H9 (cell line): ENCODE data around the gene SLC10A3. TPM values are rescaled to one million over a fixed set of nuclear protein-coding genes. Genes with fewer than 3 reads are reported as not detected.

Experiments used
- DNase-seq: peaks from one replicate; pipeline ENCODE4 v3.0.0-alpha.2; 2017
- H2AFZ ChIP-seq: one replicate; pipeline ENCODE4 v1.6.1; 2013; ENCODE audit warnings: mild to moderate bottlenecking, low read length, control low read depth, moderate library complexity
- H2AK5ac ChIP-seq: 2 replicates; pipeline ENCODE4 v1.6.1; 2013; ENCODE audit warnings: low read length, control low read depth, mixed read lengths; ENCODE audit not compliant: insufficient read length
- H2BK120ac ChIP-seq: one replicate; pipeline ENCODE4 v1.6.1; 2013; ENCODE audit warnings: low read depth, mild to moderate bottlenecking, low read length, control low read depth, inconsistent platforms; ENCODE audit not compliant: poor library complexity, severe bottlenecking
- H2BK12ac ChIP-seq: 2 replicates; pipeline ENCODE4 v1.6.1; 2013; ENCODE audit warnings: low read length, control low read depth, mixed read lengths, low read depth; ENCODE audit not compliant: insufficient read length
- H2BK15ac ChIP-seq: 2 replicates; pipeline ENCODE4 v1.6.1; 2013; ENCODE audit warnings: low read depth, low read length, control low read depth
- H2BK20ac ChIP-seq: one replicate; pipeline ENCODE4 v1.6.1; 2013; ENCODE audit warnings: low read depth, mild to moderate bottlenecking, low read length, control low read depth, inconsistent platforms; ENCODE audit not compliant: poor library complexity, severe bottlenecking
- H2BK5ac ChIP-seq: 2 replicates; pipeline ENCODE4 v1.6.1; 2013; ENCODE audit warnings: low read length, control low read depth, mixed read lengths; ENCODE audit not compliant: insufficient read length
- H3K14ac ChIP-seq: 2 replicates; pipeline ENCODE4 v1.6.1; 2013; ENCODE audit warnings: low read length, control low read depth; ENCODE audit not compliant: insufficient read depth
- H3K18ac ChIP-seq: 2 replicates; pipeline ENCODE4 v1.6.1; 2013; ENCODE audit warnings: low read depth, mild to moderate bottlenecking, mixed read lengths, low read length, control low read depth; ENCODE audit not compliant: insufficient read length
- H3K23ac ChIP-seq: 2 replicates; pipeline ENCODE4 v1.6.1; 2013; ENCODE audit warnings: low read length, control low read depth, mixed read lengths, low read depth; ENCODE audit not compliant: insufficient read length
- H3K23me2 ChIP-seq: 2 replicates; pipeline ENCODE4 v1.6.1; 2013; ENCODE audit warnings: low read depth, mild to moderate bottlenecking, mixed read lengths, low read length, control low read depth; ENCODE audit not compliant: insufficient read length, poor library complexity, severe bottlenecking
- H3K27ac ChIP-seq: 2 replicates; pipeline ENCODE4 v1.5.1; 2013; ENCODE audit warnings: low read length, control low read depth, mixed read lengths, low read depth; ENCODE audit not compliant: insufficient read length
- H3K27me3 ChIP-seq: 2 replicates; pipeline ENCODE4 v1.6.1; 2013; ENCODE audit warnings: low read length, control low read depth, inconsistent platforms; ENCODE audit not compliant: insufficient read depth
- H3K4ac ChIP-seq: 2 replicates; pipeline ENCODE4 v1.6.1; 2013; ENCODE audit warnings: low read depth, mild to moderate bottlenecking, control low read depth, inconsistent platforms, low read length, moderate library complexity
- H3K4me1 ChIP-seq: 2 replicates; pipeline ENCODE4 v1.6.1; 2013; ENCODE audit warnings: low read length, control low read depth, inconsistent platforms; ENCODE audit not compliant: insufficient read depth
- H3K4me2 ChIP-seq: 2 replicates; pipeline ENCODE4 v1.6.1; 2013; ENCODE audit warnings: low read length, control low read depth, mixed read lengths; ENCODE audit not compliant: insufficient read length, insufficient read depth
- H3K56ac ChIP-seq: 2 replicates; pipeline ENCODE4 v1.6.1; 2013; ENCODE audit warnings: low read depth, mild to moderate bottlenecking, mixed read lengths, low read length, control low read depth; ENCODE audit not compliant: insufficient read length
- H3K79me1 ChIP-seq: 2 replicates; pipeline ENCODE4 v1.6.1; 2013; ENCODE audit warnings: low read depth, mild to moderate bottlenecking, moderate library complexity, low read length, control low read depth, inconsistent platforms; ENCODE audit not compliant: insufficient read depth, poor library complexity, severe bottlenecking
- H3K79me2 ChIP-seq: 2 replicates; pipeline ENCODE4 v1.6.1; 2013; ENCODE audit warnings: low read length, control low read depth, inconsistent platforms; ENCODE audit not compliant: insufficient read depth
- H3K9ac ChIP-seq: 2 replicates; pipeline ENCODE4 v1.6.1; 2013; ENCODE audit warnings: low read length, control low read depth, mixed read lengths; ENCODE audit not compliant: insufficient read length; ENCODE audit errors: extremely low read depth
- H3K9me3 ChIP-seq: one replicate; pipeline ENCODE4 v1.6.1; 2013; ENCODE audit warnings: low read depth, low read length, inconsistent platforms; ENCODE audit not compliant: control insufficient read depth
- H3T11ph ChIP-seq: one replicate; pipeline ENCODE4 v1.6.1; 2013; ENCODE audit warnings: mild to moderate bottlenecking, low read length, control low read depth, inconsistent platforms
- H4K20me1 ChIP-seq: one replicate; pipeline ENCODE4 v1.6.1; 2013; ENCODE audit not compliant: control insufficient read depth, insufficient read length, insufficient read depth
- H4K5ac ChIP-seq: 2 replicates; pipeline ENCODE4 v1.6.1; 2013; ENCODE audit warnings: low read depth, mild to moderate bottlenecking, mixed read lengths, low read length, control low read depth; ENCODE audit not compliant: insufficient read length
- H4K8ac ChIP-seq: replicated peaks from 2 replicates; pipeline ENCODE4 v1.6.1; 2013; ENCODE audit warnings: low read length, control low read depth, mixed read lengths, low read depth; ENCODE audit not compliant: insufficient read length
- H4K91ac ChIP-seq: 2 replicates; pipeline ENCODE4 v1.6.1; 2013; ENCODE audit warnings: low read depth, mild to moderate bottlenecking, moderate library complexity, mixed read lengths, low read length, control low read depth; ENCODE audit not compliant: insufficient read length
- H3K27ac Mint-ChIP-seq, 3 experiments: 2 replicates in 2 of 3; 3 replicates in 1 of 3; pipeline ENCODE4 v1.8.0; 2020 to 2021; ENCODE audit warnings: mixed read lengths in 3 of 3, mild to moderate bottlenecking in 1 of 3, moderate library complexity in 1 of 3
- H3K27me3 Mint-ChIP-seq: 2 replicates; pipeline ENCODE4 v1.8.0; 2021; ENCODE audit warnings: low read depth, mild to moderate bottlenecking, moderate library complexity, mixed read lengths
- H3K36me3 Mint-ChIP-seq, 3 experiments: 2 replicates in 2 of 3; 3 replicates in 1 of 3; pipeline ENCODE4 v1.8.0; 2020 to 2021; ENCODE audit warnings: low read depth in 3 of 3, mixed read lengths in 3 of 3; ENCODE audit not compliant: insufficient read depth in 1 of 3
- H3K4me1 Mint-ChIP-seq, 2 experiments: 2 replicates each; pipeline ENCODE4 v1.8.0; 2020; ENCODE audit warnings: mixed read lengths in 2 of 2
- H3K4me3 Mint-ChIP-seq, 2 experiments: 2 replicates in 1 of 2; 3 replicates in 1 of 2; pipeline ENCODE4 v1.8.0; 2020 to 2021; ENCODE audit warnings: mild to moderate bottlenecking in 2 of 2, mixed read lengths in 2 of 2, moderate library complexity in 1 of 2
- H3K9me3 Mint-ChIP-seq, 2 experiments: 2 replicates in 1 of 2; 3 replicates in 1 of 2; pipeline ENCODE4 v1.8.0; 2020; ENCODE audit warnings: mild to moderate bottlenecking in 2 of 2, mixed read lengths in 2 of 2, moderate library complexity in 1 of 2
- CTCF ChIP-seq: fragments of 200-600 bp; sonication (generic); conservative IDR thresholded peaks from 3 replicates; pipeline ENCODE4 v1.8.0; 2021; ENCODE audit warnings: antibody characterized with exemption, mild to moderate bottlenecking
- WGBS: extraction: QIAGEN DNeasy Blood & Tissue Kit; methylation state at CpG from one replicate; pipeline ENCODE4 v1.1.7; 2013; ENCODE audit warnings: missing lambda C conversion rate, low lambda C conversion rate, mixed read lengths; ENCODE audit not compliant: insufficient read length; ENCODE audit errors: extremely low coverage; 5-methylcytosine and 5-hydroxymethylcytosine counted together
- total RNA-seq: library from RNA; stranded (reverse); gene quantifications from 2 replicates; pipeline ENCODE4 v1.2.1, GENCODE V29; 2021

The SLC10A3 gene
- total RNA-seq, 1 experiment from 2014 or later: 8.8 TPM

- H3K4me1 ChIP-seq: no peaks in the 10 kb centered on the region
- H3K14ac ChIP-seq: no peak overlapping the region
- H4K91ac ChIP-seq: no peak overlapping the region
- peaks cover 15% of the 10 kb centered on the region for H3K9me3 ChIP-seq
- H3K23ac ChIP-seq: no peak overlapping the region
- Mint-ChIP-seq H3K36me3 (peaks cover 30 to 44% (median 34%) of the 10 kb centered on the region in 3 experiments), H3K27me3 (no peaks in the 10 kb centered on the region; the same call in 1 of the 2 replicates), H3K27ac (no peak overlapping the region), H3K9me3 (peaks cover 65 to 74% of the 10 kb centered on the region in 2 experiments), H3K4me1 (no peaks in the 10 kb centered on the region), H3K4me3 (no peak overlapping the region)
- no peak overlapping the region for H2BK15ac ChIP-seq
- WGBS: no CpG with 5 or more reads among the region's 24 CpGs
- H3K23me2 ChIP-seq: no peaks in the 10 kb centered on the region
- H3T11ph ChIP-seq: no peak overlapping the region
- H3K9ac ChIP-seq: no peak overlapping the region
- H3K79me1 ChIP-seq: no peaks in the 10 kb centered on the region
- no peak overlapping the region for H2BK5ac ChIP-seq
- no peak overlapping the region for H3K4me2 ChIP-seq
- no peaks in the 10 kb centered on the region for H3K27me3 ChIP-seq
- H2AK5ac ChIP-seq: no peak overlapping the region
- no peak overlapping the region for H2BK12ac ChIP-seq
- H3K18ac ChIP-seq: no peak overlapping the region
- H3K79me2 ChIP-seq: no peaks in the 10 kb centered on the region
- H2BK120ac ChIP-seq: no peak overlapping the region
- H2AFZ ChIP-seq: no peak overlapping the region
- H2BK20ac ChIP-seq: no peak overlapping the region
- no peak for TF ChIP-seq CTCF
- H3K56ac ChIP-seq: no peak overlapping the region
- H4K5ac ChIP-seq: no peak overlapping the region
- DNase-seq: no peak
- no peak overlapping the region for H3K27ac ChIP-seq
- H3K4ac ChIP-seq: no peak overlapping the region
- H4K20me1 ChIP-seq: no peaks in the 10 kb centered on the region
- no peak overlapping the region for H4K8ac ChIP-seq
Measured at GRCh38 chrX:154507673-154508383, 17.4 kb upstream of the SLC10A3 start.
